Cardiac muscle cell (in vitro differentiated cells and primary cell): Measurements from ENCODE around the gene CREM. TPM values are rescaled to one million over a fixed set of nuclear protein-coding genes. Genes with fewer than 3 reads are reported as not detected.

Source experiments
- DNase-seq, 2 donors: peaks; one replicate each; pipeline versions ENCODE4 v3.0.0 to v3.0.0-alpha.2; 2010 to 2017; ENCODE audit warnings: low read depth in 1 of 2, low spot score in 1 of 2
- H3K27ac ChIP-seq: fragments of 200-600 bp; sonication (generic); 2 replicates; pipeline ENCODE4 v1.5.1; 2016
- H3K27me3 ChIP-seq: fragments of 200-600 bp; sonication (generic); 2 replicates; pipeline ENCODE4 v1.6.0; 2016; ENCODE audit warnings: control low read depth
- H3K36me3 ChIP-seq: fragments of 200-600 bp; sonication (generic); 2 replicates; pipeline ENCODE4 v1.5.1; 2016; ENCODE audit warnings: control low read depth
- H3K4me1 ChIP-seq: fragments of 200-600 bp; sonication (generic); 2 replicates; pipeline ENCODE4 v1.8.1; 2017; ENCODE audit warnings: low read depth, mild to moderate bottlenecking, mixed run types
- H3K4me3 ChIP-seq: fragments of 200-600 bp; sonication (generic); 2 replicates; pipeline ENCODE4 v1.5.1; 2016; ENCODE audit warnings: mild to moderate bottlenecking
- H3K9me3 ChIP-seq: fragments of 200-600 bp; sonication (generic); 2 replicates; pipeline ENCODE4 v1.5.1; 2017; ENCODE audit warnings: low read depth, mild to moderate bottlenecking, control low read depth
- polyA plus RNA-seq: library from polyadenylated mRNA; unstranded; fragments of >200 nt; fragmentation: Nextera tagmentation; extraction: Ambion mirVana; gene quantifications from 2 replicates; pipeline ENCODE4 v1.2.1, GENCODE V29; 2016
- total RNA-seq: library from RNA; depleted of rRNA; stranded (reverse); fragments of >200 nt; gene quantifications from 2 replicates; pipeline ENCODE4 v1.2.3, GENCODE V29; 2016
- TF ChIP-seq, protein P1 (sequence below): IDR thresholded peaks from 2 replicates; pipeline ENCODE4 v1.5.1; 2012; ENCODE audit warnings: low read depth, mild to moderate bottlenecking, low read length

CREM gene
- total and polyA plus RNA-seq, 2 experiments from 2014 or later, result 415 to 486 TPM

DNA sequence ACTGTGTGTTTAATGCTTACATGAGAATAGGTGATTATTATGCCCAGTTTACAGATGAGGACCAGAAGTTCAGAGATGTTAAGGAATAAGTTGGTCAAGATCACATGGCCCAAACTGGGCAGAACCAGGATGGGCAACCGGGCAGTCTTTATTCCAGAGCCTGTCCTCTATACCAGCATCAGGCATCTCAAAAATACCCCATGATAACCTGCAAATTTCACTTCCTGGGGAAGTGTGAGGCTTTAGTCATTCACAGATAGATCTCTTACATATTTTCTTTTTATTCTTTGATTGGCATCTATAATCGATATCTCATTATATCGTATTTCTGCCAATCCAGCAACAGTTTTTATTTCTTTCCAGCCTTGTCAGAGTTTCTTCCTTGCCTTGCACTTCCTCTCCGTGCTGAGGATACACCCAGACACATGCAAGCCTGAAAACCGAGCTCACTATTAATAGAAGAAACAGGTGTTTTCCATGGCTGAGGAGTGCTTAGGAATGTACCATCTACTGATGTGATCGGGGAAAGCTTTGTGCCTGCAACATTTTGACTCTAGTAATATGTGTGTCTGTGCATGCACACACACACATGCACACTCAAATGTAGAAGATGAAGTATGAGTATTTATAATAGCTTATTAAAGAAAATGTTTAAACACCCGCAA, 82.4 kb downstream of the CREM start:
- peak overlapping the region; percentile 66 for H3K27ac ChIP-seq
- TF ChIP-seq, protein P1, sequence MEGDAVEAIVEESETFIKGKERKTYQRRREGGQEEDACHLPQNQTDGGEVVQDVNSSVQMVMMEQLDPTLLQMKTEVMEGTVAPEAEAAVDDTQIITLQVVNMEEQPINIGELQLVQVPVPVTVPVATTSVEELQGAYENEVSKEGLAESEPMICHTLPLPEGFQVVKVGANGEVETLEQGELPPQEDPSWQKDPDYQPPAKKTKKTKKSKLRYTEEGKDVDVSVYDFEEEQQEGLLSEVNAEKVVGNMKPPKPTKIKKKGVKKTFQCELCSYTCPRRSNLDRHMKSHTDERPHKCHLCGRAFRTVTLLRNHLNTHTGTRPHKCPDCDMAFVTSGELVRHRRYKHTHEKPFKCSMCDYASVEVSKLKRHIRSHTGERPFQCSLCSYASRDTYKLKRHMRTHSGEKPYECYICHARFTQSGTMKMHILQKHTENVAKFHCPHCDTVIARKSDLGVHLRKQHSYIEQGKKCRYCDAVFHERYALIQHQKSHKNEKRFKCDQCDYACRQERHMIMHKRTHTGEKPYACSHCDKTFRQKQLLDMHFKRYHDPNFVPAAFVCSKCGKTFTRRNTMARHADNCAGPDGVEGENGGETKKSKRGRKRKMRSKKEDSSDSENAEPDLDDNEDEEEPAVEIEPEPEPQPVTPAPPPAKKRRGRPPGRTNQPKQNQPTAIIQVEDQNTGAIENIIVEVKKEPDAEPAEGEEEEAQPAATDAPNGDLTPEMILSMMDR, result no peak
- DNase-seq, result no peak
- H3K27me3 ChIP-seq, result no peaks in the 10 kb centered on the region
- no peaks in the 10 kb centered on the region for H3K9me3 ChIP-seq
- peaks cover 45% of the 10 kb centered on the region for H3K36me3 ChIP-seq
- H3K4me1 ChIP-seq, result peaks cover 55% of the 10 kb centered on the region
- H3K4me3 ChIP-seq, result no peak overlapping the region

DNA sequence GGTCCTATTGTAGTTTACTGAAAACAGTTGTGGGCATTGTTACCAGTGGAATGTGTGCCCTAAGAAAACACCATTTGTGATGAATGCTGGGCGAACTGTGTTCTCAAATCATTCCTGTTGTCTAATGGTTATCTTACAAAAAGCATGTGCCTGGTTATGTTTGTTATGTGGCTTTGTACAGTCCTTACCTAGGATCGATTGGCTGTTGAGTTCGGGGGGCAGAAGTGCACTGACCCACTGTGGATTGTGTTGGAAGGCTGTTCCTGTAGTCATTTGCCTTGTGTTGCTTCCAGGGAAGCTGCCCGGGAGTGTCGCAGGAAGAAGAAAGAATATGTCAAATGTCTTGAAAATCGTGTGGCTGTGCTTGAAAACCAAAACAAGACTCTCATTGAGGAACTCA, 84.3 kb downstream of the CREM start:
- Histone ChIP-seq H3K4me3 (no peak overlapping the region), H3K4me1 (peaks cover 71% of the 10 kb centered on the region), H3K9me3 (no peaks in the 10 kb centered on the region), H3K27me3 (no peaks in the 10 kb centered on the region), H3K36me3 (peaks cover 41% of the 10 kb centered on the region), H3K27ac (peak overlapping the region; percentile 88)
- TF ChIP-seq, protein P1, result no peak
- no peak for DNase-seq

DNA sequence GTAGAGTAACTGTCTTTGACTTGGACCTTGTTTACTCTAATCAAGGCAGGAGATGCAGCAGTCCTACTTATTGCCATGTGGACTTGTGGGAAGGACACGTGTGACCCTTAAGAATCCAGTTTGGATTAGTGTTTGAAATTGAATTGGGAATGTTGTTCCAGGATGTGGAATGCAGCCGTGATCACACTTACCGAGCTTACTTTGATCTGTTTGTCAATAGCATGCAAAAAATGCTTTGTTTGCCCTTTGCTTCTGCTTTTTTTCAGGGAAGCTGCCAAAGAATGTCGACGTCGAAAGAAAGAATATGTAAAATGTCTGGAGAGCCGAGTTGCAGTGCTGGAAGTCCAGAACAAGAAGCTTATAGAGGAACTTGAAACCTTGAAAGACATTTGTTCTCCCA, 84.7 kb downstream of the CREM start:
- Histone ChIP-seq H3K4me3 (no peak overlapping the region), H3K4me1 (peaks cover 75% of the 10 kb centered on the region), H3K27ac (peak overlapping the region; percentile 88), H3K9me3 (no peaks in the 10 kb centered on the region), H3K27me3 (no peaks in the 10 kb centered on the region), H3K36me3 (peaks cover 39% of the 10 kb centered on the region)
- TF ChIP-seq, protein P1, result no peak
- peak in 1 of 2 donors; percentile 31 for DNase-seq

DNA sequence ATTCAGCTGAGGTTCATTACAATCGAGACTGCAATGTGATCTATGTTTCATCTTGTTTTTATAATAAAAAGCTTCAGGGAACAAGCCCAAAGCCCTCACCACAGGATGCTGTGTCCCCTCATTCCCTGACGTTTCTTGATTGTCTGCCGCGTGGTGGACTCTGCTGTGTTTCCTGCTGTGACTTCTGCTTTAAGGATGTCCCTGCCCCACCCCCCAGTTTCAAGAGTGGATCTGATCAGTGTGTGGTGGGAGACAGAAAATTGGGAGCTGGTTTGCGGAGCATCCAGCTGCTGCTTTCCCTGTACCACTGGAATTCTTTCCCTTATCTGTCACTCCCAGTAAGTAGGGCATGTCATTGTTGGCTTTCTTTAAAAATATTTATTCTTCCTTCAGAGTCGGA, 86.2 kb downstream of the CREM start:
- Histone ChIP-seq H3K4me3 (no peak overlapping the region), H3K4me1 (peaks cover 85% of the 10 kb centered on the region), H3K27me3 (no peaks in the 10 kb centered on the region), H3K36me3 (peaks cover 31% of the 10 kb centered on the region), H3K27ac (peak overlapping the region; percentile 88), H3K9me3 (no peaks in the 10 kb centered on the region)
- DNase-seq, result no peak
- TF ChIP-seq, protein P1, result no peak

DNA sequence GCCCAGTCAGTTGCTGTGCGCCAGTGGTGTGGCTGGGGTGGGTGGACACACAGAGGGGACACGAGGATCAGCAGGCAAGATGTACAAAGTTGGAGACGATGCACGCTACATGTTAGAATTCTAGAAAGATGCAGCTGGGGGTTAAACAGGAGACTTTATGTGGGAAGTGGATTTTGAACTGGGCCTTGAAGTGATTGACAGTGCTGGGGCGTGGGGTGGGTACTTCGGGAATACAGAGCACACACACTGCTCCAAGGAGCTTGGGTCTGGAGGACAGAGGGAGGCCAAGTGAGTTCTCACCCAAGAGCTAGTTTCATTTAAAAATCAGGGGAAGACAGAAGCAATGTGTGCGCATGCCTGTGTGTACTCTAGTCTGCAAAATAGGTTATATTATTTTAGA, 87.1 kb downstream of the CREM start:
- no peak for DNase-seq
- H3K27me3 ChIP-seq, result no peaks in the 10 kb centered on the region
- no peak overlapping the region for H3K4me3 ChIP-seq
- H3K27ac ChIP-seq, result peak overlapping the region; percentile 88
- H3K4me1 ChIP-seq, result peaks cover 79% of the 10 kb centered on the region
- TF ChIP-seq, protein P1, result no peak
- no peaks in the 10 kb centered on the region for H3K9me3 ChIP-seq
- H3K36me3 ChIP-seq, result peaks cover 24% of the 10 kb centered on the region
